ENCODE measurements around the gene ERGIC2. TPM values are rescaled to one million over a fixed set of nuclear protein-coding genes. Genes with fewer than 3 reads are reported as not detected.

ERGIC2 gene
- total RNA-seq, 1 donor = 112 TPM

DNA sequence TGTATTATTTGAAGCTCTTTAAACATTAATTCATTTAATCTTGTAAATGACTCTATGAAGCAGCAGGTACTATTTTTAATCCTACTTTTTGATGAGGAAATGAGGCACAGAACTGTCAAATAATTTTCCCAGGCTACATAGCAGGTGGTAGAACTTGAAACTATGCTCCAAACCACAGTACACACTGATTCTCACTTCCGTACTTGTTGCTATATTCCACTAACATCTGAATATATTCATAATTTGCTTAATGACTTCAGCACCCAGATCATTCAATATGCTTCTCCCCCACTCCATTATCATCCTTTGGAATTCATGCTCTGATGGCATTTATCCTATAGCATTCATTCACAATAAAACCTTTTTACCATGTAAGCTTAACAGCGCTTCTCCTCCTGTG, 4.9 kb downstream of the ERGIC2 start:
- H3K4me3 ChIP-seq (ENCODE audit: low read depth, low read length) = no peak overlapping the region
- no peak for DNase-seq (ENCODE audit: low read depth)
- TF ChIP-seq, protein P1, sequence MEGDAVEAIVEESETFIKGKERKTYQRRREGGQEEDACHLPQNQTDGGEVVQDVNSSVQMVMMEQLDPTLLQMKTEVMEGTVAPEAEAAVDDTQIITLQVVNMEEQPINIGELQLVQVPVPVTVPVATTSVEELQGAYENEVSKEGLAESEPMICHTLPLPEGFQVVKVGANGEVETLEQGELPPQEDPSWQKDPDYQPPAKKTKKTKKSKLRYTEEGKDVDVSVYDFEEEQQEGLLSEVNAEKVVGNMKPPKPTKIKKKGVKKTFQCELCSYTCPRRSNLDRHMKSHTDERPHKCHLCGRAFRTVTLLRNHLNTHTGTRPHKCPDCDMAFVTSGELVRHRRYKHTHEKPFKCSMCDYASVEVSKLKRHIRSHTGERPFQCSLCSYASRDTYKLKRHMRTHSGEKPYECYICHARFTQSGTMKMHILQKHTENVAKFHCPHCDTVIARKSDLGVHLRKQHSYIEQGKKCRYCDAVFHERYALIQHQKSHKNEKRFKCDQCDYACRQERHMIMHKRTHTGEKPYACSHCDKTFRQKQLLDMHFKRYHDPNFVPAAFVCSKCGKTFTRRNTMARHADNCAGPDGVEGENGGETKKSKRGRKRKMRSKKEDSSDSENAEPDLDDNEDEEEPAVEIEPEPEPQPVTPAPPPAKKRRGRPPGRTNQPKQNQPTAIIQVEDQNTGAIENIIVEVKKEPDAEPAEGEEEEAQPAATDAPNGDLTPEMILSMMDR (IDR thresholded peaks at IDR 0.05; ENCODE audit: insufficient read depth, low read length) = no peak

DNA sequence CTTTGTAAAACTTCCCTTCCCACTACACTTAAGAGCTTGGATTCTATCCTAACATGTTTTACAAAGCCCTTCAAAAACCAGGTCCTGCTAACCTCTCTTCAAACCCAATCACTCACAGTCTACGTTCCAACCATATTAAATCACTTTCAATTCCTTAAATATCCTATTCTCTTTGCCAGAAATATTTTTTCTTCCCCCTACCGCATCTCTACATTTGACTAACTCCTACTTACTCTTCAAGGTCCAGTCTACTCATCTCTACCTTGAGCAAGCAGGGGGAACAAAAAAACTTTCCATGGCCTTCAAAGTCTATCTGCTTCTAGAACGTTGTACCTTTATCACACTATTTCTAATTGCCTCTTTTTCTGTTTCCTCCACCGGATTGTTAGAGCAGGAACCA, 6.1 kb downstream of the ERGIC2 start:
- no peak overlapping the region for H3K4me3 ChIP-seq (ENCODE audit: low read depth, low read length)
- no peak for DNase-seq (ENCODE audit: low read depth)
- TF ChIP-seq, protein P1 (IDR thresholded peaks at IDR 0.05; ENCODE audit: insufficient read depth, low read length) = no peak

DNA sequence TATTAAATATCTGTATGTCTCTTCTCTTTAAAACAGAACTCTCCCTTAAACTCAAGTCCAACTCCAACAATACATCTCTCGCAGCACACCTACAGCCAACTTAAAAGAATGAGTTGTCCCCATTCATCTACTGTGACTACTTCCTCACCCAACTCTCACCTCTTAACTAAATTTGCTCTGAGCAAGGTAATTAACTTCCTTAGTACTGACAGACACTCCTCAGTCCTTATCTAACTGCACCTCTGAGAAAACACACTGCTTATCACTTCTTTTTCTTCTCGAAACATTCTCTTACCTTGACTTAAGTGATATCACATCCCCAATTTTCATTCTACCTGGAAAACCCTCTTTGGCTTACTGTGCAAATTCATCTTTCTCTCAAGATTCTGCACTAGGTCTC, 7.0 kb downstream of the ERGIC2 start:
- H3K4me3 ChIP-seq (ENCODE audit: low read depth, low read length) = no peak overlapping the region
- TF ChIP-seq, protein P1 (IDR thresholded peaks at IDR 0.05; ENCODE audit: insufficient read depth, low read length) = no peak
- DNase-seq (ENCODE audit: low read depth) = no peak

DNA sequence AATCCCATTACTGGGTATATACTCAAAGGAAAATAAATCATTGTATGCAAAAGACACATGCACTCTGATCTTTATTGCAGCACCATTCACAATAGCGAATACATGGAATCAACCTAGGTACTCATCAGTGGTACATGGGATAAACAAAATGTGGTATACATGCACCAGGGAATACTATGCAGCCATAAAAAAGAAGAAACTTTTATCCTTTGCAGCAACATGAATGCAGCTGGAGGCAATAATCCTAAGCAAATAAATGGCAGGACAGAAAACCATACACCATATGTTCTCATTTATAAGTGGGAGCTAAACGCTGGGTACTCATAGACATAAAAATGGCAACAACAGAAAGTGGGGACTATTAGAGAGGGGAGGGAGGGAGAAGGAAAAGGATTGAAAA, 15.9 kb downstream of the ERGIC2 start:
- H3K4me3 ChIP-seq (ENCODE audit: low read depth, low read length) = no peak overlapping the region
- TF ChIP-seq, protein P1 (IDR thresholded peaks at IDR 0.05; ENCODE audit: insufficient read depth, low read length) = no peak
- no peak for DNase-seq (ENCODE audit: low read depth)

DNA sequence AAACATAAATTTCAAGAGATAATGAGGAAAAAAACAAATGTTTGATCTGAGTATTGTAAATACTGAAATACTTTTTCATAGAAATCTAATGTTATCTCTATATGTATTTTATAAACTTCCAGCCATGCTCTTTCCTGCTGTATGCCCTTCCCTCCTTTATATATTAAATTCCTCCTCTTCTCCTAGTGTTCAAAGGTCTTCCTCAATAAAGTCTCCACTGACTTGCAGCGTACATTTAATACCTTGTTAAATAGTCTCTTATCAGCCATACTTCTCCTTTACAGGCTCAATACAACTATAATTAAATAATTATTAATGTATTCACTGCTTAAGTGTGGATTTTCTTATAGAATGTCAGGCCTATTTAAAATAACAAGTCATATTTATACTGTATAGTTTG, 26.0 kb downstream of the ERGIC2 start:
- no peak overlapping the region for H3K4me3 ChIP-seq (ENCODE audit: low read depth, low read length)
- DNase-seq (ENCODE audit: low read depth) = no peak
- TF ChIP-seq, protein P1 (IDR thresholded peaks at IDR 0.05; ENCODE audit: insufficient read depth, low read length) = no peak

DNA sequence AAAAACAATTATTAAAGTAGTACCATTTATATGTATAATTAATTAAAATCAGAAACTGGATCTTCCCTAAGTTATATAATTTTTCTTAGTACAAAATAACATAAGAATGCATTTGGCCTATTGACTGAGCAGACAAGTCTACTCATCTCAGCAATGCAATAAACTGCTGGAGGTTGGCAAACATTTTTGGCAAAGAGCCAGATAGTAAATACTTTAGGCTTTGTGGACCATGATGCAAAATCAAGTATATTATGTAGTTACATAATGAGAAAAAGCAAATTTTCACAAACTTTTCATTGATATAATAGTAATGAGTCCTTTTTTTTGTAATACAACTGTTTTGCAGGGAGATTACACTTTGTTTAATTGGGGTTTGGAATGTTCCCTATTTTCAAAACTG, 30.9 kb downstream of the ERGIC2 start:
- TF ChIP-seq, protein P1 (IDR thresholded peaks at IDR 0.05; ENCODE audit: insufficient read depth, low read length) = no peak
- no peak overlapping the region for H3K4me3 ChIP-seq (ENCODE audit: low read depth, low read length)
- DNase-seq (ENCODE audit: low read depth) = peak; percentile 67

DNA sequence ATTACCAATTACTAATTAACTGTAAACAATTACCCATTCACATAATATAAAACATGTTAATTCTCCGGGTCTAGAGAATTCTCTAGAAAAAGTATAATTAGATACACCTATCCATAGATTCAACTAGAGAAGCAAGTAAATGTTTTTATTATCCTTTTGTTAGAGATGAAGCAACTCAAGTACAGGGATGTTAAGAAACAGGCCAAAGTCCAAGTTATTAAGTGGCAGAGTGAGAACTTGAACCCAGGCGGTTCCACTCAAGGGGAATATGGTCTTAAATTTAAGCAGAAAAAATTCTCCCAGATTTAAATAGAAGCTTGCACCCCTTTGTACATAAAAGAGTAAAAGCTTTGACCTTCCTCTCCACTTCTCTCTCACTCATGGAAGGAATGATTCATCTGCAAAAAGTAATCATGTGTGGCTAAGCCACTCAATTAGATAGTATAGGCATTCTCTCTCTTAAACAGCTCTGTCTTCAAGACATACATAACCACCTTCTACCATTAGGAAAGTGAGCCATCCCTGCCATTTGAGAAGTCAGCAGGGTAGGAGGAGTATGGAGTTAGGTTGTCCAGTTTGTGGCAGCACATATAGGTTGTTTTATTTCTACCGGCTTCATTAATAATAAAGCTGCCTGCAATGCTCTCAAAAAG, 34.1 kb downstream of the ERGIC2 start:
- no peak overlapping the region for H3K4me3 ChIP-seq (ENCODE audit: low read depth, low read length)
- TF ChIP-seq, protein P1 (IDR thresholded peaks at IDR 0.05; ENCODE audit: insufficient read depth, low read length) = no peak
- no peak for DNase-seq (ENCODE audit: low read depth)
